Fibroblast of mammary gland (primary cell): ENCODE measurements around the gene TPST2.
"Not testable (repeated sequence)": the region's sequence is repeated elsewhere in the genome, so short reads cannot be mapped to it uniquely, and the experiment has no call there.

Source experiments
- DNase-seq: peaks from one replicate; pipeline ENCODE4 v3.0.0-alpha.2; 2010; ENCODE audit warnings: low read depth
- H3K4me3 ChIP-seq: 2 replicates; pipeline ENCODE4 v1.5.1; 2011; ENCODE audit warnings: low read depth, mild to moderate bottlenecking, low read length, moderate library complexity; ENCODE audit not compliant: control insufficient read depth
- TF ChIP-seq, protein P1 (sequence below): conservative IDR thresholded peaks from 2 replicates; pipeline ENCODE4 v1.5.1; 2011; ENCODE audit warnings: low read depth, low read length, inconsistent platforms; ENCODE audit not compliant: control insufficient read depth, insufficient read depth

The TPST2 gene

DNA sequence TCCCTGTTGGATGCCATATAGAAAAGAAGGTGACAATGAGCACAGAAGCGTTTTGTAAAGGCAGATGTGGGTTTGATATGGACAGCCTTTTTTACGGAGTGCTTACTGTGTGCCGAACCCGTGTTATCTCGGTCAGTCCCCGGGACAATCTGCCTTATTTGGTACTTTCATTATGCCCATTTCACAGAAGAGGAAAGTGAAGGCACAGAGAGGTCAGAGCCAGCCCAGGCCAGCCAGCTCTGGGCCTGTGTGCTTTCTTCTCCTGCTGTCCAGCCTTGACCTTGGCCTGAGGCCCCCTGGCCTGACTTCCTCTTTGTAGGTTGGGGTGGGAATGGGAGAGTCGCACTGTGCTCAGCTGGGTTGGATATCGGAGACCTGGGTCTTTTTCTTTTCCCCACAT lies 28.5 kb upstream of the TPST2 start:
- TF ChIP-seq, protein P1, sequence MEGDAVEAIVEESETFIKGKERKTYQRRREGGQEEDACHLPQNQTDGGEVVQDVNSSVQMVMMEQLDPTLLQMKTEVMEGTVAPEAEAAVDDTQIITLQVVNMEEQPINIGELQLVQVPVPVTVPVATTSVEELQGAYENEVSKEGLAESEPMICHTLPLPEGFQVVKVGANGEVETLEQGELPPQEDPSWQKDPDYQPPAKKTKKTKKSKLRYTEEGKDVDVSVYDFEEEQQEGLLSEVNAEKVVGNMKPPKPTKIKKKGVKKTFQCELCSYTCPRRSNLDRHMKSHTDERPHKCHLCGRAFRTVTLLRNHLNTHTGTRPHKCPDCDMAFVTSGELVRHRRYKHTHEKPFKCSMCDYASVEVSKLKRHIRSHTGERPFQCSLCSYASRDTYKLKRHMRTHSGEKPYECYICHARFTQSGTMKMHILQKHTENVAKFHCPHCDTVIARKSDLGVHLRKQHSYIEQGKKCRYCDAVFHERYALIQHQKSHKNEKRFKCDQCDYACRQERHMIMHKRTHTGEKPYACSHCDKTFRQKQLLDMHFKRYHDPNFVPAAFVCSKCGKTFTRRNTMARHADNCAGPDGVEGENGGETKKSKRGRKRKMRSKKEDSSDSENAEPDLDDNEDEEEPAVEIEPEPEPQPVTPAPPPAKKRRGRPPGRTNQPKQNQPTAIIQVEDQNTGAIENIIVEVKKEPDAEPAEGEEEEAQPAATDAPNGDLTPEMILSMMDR: no peak
- no peak for DNase-seq
- no peak overlapping the region for H3K4me3 ChIP-seq

DNA sequence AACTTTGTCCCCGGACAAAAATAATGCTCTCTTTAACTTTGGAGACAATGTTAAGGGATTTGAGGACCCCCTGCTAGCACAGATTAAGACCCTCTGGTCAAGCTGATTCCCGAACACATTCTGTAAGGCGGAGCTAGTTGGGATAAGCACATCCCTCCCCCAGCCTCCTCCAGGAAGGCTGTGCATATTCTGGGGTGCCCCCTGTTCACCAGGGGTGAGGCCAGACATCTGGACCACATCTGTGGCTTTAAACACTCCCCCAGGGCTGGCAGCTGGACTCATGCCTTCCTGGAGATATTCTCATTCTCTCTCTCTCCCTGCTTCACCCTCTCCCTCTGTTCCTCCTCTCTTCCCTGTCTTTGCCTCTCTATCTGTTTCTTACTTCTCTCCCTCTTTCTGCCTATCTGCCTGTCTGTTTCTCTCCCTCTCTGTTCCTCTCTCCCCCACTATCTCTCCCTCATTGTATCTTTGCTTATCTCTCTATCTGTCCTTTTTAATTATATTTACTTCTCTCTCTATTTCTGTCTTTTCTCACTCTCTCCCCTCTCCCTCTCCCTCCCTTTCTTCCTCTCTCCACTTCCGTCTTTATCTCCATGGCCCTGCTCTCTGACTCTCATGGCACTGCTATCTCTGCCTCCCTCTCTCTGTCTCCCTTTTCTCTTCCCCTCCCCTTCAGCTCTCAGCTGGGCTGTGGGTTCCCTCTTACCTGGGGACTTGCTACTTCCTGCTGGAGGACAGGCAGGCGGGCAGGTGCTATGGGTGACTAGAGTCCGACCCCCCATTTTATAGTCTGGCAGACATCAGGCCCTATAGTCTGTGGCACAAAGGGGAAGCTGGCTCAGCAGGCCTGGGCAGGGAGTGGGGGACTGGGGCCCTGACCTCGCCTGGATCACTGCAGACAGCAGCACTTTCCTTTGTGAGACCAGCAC lies 27.6 kb upstream of the TPST2 start, which contains the start of gene CRYBB1:
TSS of gene CRYBB1 (minus strand) at position 757 of the 929 bp plus-strand sequence. CDS start 1,708 bp downstream, outside the sequence.
- no peak within 1 kb of the TSS for H3K4me3 ChIP-seq
- TF ChIP-seq, protein P1: no peak
- peak; percentile 23 for DNase-seq

DNA sequence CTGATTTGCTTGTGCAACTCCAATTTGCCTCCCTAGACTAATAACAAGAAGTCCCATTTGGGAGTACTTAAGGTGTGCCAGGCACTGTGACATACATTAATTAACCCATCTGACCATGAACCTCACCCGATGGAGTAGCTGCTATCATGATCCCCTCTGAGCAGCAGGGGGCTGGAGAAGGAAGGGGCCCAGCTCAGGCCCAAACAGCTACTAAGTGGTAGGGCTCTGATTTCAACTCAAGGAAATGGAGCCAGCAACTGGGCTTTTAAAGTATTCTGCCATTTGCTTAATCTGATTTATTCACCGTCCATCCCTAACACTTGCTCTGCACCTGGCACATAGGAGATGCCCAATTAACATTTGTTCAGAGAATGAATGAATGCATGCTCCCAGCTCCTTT lies 26.7 kb upstream of the TPST2 start:
- TF ChIP-seq, protein P1: no peak
- H3K4me3 ChIP-seq: no peak overlapping the region
- DNase-seq: no peak

DNA sequence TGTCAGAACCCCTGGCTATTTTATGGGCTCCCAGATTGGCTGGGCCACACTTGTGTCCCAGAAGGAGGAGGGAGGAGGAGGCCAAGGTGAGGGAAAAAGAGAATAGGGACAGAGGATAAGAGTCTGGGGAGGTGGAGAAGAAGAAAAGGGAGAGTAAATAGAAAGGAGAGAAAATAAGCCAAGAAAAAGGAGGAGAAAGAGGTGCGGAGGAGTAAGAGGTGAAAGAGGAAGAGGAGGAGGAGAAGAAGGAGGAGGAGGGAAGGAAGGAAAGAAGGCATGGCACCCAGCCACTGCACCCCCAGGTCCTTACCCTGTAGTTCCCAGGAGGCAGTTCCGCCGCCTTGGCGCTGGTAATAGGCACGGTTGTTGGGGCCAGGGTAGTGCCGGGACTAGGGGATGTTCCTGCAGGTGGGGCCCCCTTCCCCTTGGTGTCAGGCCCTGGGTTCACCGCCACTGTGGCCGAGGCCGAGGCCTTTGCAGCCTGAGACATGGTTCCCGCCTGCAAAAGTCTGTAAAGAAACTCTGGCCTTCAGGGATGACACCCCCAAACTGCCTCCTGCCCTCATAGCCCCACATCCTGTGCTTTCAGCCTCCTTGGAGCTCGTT lies 26.0 kb upstream of the TPST2 start:
- DNase-seq: no peak
- TF ChIP-seq, protein P1: no peak

DNA sequence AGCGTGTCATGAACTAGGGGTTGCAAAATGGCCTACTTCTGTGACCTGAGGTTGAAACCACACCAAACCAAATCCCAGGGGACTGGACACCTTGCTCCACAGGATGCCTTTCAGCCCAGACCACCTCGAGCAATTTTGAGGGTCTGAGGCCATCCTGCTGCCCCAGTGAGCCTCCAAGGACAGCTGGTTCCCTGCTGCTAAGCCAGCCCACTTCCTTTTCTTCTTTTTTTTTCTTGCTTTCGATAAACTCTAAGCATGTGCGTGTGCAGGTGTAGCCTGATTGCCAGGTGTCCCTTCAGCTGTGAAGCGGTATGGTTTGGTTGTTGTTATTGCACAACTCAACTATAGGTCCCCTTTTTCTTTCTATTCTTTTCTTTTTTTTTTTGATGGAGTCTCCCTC lies 25.2 kb upstream of the TPST2 start:
- no peak overlapping the region for H3K4me3 ChIP-seq
- DNase-seq: no peak
- TF ChIP-seq, protein P1: no peak

More for the DNA sequence above, 26.0 kb upstream of the TPST2 start:
- no peak overlapping the region for H3K4me3 ChIP-seq

DNA sequence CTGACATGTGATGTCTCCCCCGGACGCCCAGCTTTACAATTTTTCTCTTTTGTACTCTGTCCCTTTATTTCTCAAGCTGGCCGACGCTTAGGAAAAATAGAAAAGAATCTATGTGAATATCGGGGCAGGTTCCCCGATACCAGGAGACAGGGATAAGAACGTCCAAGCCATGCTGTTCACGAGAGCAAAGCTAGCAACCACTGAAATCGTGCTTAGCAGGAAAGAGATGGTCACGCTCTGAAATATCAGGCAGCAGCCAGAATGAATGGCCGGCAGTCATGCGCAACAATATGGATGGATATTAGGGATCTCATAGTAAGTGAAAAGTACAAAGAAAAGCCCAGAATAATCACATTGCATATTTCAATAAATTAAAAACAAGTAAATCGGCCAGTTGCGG lies 24.4 kb upstream of the TPST2 start:
- no peak for DNase-seq
- H3K4me3 ChIP-seq: no peak overlapping the region
- TF ChIP-seq, protein P1: no peak

DNA sequence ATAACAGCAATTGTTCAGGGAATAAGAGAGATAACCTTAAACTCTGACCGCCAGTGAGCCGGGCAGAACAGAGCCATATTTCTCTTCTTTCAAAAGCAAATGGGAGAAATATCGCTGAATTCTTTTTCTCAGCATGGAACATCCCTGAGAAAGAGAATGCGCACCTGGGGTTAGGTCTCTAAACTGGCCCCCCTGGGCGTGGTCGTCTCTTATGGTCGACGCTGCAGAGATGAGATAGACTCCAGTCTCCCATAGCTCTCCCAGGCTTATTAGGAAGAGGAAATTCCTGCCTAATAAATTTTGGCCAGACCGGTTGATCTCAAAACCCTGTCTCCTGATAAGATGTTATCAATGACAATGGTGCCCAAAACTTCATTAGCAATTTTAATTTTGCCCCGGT lies 23.8 kb upstream of the TPST2 start:
- not testable (repeated sequence) for H3K4me3 ChIP-seq, DNase-seq
